Endothelial cell of hepatic sinusoid (primary cell): ENCODE data around the gene MAP3K2.

Experiments used
- in situ Hi-C: cut with HindIII; loops from 2 replicates; pipeline ENCODE4 v1.10.0; 2017; ENCODE audit warnings: low sequenced_read_pairs

The MAP3K2 gene

GRCh38 chr2:127386764-127387654 lies 766 bp downstream of the MAP3K2 start:
- in situ Hi-C loops = no loop called here

DNA sequence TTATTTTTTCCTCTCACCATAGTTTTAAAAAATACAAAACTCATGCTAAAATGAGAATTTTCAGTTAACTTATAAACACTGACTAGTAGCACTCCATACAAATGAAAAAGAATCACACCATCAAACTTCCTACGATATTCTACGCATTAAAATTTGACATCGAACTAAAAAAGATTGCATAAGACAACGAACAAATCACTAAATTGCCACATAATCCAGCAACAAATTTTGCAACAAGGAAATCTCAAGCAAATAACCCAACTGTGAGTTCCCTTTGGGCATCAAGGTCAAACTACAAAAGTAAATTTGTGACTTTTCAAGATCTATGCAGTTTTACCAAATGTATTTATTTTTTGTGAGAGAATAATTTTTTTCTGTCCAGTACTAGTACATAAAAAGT lies 1.5 kb downstream of the MAP3K2 start:
- in situ Hi-C loops = no loop called here

DNA sequence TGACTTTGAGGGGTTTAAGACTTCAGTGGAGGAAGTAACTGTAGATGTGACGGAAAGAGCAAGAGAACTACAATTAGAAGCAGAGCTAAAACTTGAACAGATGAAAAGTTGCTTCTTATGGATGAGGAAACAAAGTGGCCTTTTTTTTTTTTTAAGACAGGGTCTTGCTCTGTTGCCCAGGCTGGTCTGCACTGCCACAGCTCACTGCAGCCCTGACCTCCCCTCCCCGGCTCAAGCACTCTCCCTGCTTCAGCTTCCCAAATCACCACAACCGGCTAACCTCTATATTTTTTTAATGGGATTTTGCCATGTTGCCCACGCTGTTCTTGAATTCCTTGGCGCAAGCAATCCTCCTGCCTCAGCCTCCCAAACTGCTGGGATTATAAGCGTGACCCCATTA lies 3.2 kb downstream of the MAP3K2 start:
- in situ Hi-C loops = no loop called here

GRCh38 chr2:127382831-127383230 lies 4.9 kb downstream of the MAP3K2 start:
- in situ Hi-C loops = no loop called here

DNA sequence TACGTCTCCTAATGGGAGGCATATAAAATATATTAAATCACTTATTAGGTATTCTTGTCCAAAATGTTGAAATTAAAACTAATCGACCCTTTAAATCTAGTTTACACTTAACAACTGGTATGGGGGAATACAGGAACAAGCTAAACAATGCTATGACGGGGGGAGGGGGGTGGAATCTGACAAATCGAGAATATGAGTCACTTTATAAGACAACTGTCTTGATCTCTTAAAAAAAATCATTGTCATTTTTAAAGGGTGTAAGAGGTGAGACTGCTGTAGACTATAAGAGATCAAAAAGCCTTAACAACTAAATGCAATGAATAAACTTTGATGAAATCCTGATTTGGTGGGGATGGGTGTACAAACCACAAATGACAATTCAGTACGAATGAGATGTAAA lies 6.0 kb downstream of the MAP3K2 start:
- in situ Hi-C loops = no loop called here

- in situ Hi-C loops = loop anchor here (5.0 kb wide), 1 partner anchor 93 kb away; no protein-coding TSS in a partner anchor
Measured at GRCh38 chr2:127379712-127380355, 7.9 kb downstream of the MAP3K2 start.

- in situ Hi-C loops = loop anchor here (5.0 kb wide), 1 partner anchor 91 kb away; no protein-coding TSS in a partner anchor
Measured at GRCh38 chr2:127378720-127379119, 9.1 kb downstream of the MAP3K2 start.

GRCh38 chr2:127377262-127377661 lies 10.5 kb downstream of the MAP3K2 start:
- in situ Hi-C loops = loop anchor here (5.0 kb wide), 1 partner anchor 90 kb away; no protein-coding TSS in a partner anchor

DNA sequence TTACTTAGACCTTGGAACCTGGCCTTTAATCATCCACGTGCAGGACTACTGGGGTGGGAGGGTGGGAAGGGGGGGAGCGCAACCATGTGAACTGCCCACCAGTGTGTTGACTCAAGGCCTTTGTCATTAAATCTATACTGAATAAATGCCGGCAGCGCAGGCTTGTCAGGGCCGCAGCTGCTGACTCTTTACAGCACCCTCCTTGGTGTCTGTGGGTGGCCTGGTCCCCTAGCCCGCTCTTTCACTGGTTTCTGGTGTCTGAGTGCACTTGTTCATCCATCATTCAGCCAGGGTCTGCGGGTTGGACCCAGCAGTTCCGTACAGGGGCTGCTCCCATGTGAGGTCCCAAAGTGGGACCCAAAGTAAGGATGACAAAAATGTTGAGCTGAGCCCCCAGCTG lies 11.5 kb downstream of the MAP3K2 start:
- in situ Hi-C loops = loop anchor here (5.0 kb wide), 1 partner anchor 89 kb away; no protein-coding TSS in a partner anchor

- in situ Hi-C loops = no loop called here
Measured at GRCh38 chr2:127373362-127374083, 14.3 kb downstream of the MAP3K2 start.

DNA sequence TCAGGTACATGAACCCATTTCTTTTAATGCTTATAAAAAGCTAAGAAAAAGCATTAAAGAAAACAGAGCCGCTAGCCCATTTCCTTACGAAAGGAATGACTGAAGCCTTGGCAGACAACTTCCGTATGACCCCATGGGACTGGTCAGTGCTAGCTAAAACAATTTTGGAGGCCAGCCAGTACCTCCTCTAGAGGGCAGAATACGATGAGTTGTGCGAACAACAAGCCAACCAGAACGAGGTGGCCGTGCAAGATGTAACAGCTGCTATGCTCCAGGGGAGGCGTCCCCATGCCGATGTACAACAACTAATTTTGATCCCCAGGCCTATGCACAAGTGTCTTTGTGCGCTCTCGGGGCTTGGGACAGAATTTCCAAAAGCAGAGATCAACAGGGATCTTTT lies 16.7 kb downstream of the MAP3K2 start:
- in situ Hi-C loops = no loop called here

DNA sequence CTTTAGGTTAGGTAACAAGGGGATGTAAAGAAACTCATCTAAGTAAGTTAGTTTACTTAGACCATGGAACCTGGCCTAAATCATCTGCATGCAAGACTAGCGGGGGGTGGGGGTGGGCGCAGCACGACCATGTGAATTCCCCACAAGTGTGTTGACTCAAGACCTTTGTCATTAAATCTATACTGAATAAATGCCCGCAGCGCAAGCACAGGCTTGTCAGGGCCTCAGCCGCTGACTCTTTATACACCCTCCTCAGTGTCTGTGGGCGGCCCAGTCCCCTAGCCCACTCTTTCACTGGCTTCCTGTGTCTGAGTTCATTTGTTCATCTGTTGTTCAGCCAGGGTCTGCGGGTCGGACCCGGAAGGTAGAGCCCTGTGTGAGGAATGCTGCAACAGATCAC lies 17.8 kb downstream of the MAP3K2 start:
- in situ Hi-C loops = no loop called here

GRCh38 chr2:127365211-127365643 lies 22.5 kb downstream of the MAP3K2 start:
- in situ Hi-C loops = loop anchor here (5.0 kb wide), 2 partner anchors 47 to 87 kb away; no protein-coding TSS in a partner anchor

DNA sequence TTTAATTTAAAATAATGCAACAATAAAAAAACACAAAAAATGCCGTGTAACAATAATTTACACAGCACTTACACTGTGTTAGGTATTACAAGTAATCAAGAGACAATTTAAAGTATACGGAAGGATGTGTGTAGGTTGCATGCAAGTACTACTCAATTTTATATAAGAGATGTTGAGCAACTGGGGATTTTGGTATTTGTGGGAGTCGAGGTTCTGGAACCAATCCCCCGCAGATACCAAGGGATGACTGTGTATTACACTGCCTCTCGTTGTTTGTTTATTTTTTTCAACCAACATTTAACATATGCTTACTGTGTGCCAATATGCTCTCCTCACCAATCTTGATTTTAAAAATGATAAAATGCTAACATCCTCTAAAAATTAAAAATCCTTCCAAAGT lies 24.8 kb downstream of the MAP3K2 start:
- in situ Hi-C loops = no loop called here

- in situ Hi-C loops = no loop called here
Measured at GRCh38 chr2:127361929-127362885, 25.6 kb downstream of the MAP3K2 start.

GRCh38 chr2:127360242-127360641 lies 27.5 kb downstream of the MAP3K2 start:
- in situ Hi-C loops = no loop called here

- in situ Hi-C loops = loop anchor here (10.0 kb wide), 1 partner anchor 75 kb away; no protein-coding TSS in a partner anchor
Measured at GRCh38 chr2:127359520-127359919, 28.3 kb downstream of the MAP3K2 start.

DNA sequence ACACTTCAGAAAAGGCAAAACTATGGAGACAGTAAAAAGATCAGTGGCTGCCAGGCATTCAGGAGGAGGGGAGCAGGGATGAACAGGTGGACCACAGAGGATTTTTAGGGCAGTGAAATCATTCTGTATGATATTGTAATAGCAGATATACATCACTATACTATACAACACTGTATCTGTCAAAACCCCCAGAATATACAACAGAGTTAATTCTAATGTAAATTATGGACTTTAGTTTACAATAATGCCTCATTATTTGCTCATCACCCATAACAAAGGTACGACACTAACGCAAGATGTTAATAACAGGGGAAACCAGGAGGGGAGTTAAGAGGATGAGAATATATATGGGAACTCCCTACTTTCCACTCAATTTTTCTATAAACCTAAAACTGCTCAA lies 28.8 kb downstream of the MAP3K2 start:
- in situ Hi-C loops = loop anchor here (10.0 kb wide), 1 partner anchor 74 kb away; no protein-coding TSS in a partner anchor

GRCh38 chr2:127358044-127358443 lies 29.7 kb downstream of the MAP3K2 start:
- in situ Hi-C loops = loop anchor here (10.0 kb wide), 1 partner anchor 73 kb away; no protein-coding TSS in a partner anchor

GRCh38 chr2:127357591-127357990 lies 30.2 kb downstream of the MAP3K2 start:
- in situ Hi-C loops = loop anchor here (10.0 kb wide), 1 partner anchor 73 kb away; no protein-coding TSS in a partner anchor
